ENCODE results near the gene RBFOX2. TPM values are rescaled to one million over a fixed set of nuclear protein-coding genes. Genes with fewer than 3 reads are reported as not detected.
A peak's percentile ranks its signal among the peaks of the same experiment; 100 is the strongest.

RBFOX2 gene
- total and polyA plus RNA-seq, 2 donors from 2014 or later = 17.2 to 68.6 TPM

DNA sequence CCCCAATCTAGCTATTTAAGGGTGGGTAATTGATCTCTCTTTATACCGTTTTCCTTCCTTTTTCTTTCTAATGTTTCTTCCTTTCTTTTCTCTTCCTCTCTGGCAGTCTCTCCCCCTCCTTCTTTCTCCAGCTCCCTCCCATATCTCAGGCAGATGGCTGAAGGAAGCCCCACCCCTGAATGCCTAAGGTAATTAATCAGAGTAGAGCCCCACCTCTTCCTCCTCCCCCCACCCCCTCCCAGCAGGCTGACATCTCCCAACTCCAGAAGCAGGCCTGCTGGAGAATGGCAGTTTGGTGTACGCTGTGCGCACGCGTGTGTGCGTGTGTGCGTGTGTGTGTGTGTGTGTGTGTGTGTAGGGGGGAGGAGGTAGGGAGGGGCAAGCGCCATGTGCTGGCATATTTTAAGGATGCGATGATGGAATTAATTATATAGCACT lies 188.3 kb downstream of the RBFOX2 start:
- peak overlapping the region; percentile 77 to 91 (median 85) for H3K4me3 ChIP-seq (ENCODE audit: low read length in 3 of 3)
- DNase-seq (peak; percentile 95 to 98 (median 96)), FAIRE-seq (no peak)
- H3K27ac ChIP-seq (ENCODE audit: low read depth in 2 of 2, low read length in 2 of 2) = peak overlapping the region; percentile 2 to 55
- H3K4me1 ChIP-seq (ENCODE audit: control insufficient read depth in 2 of 3, insufficient read depth in 2 of 3, low read depth in 1 of 3, low read length in 3 of 3) = peaks cover 9 to 18% (median 18%) of the 10 kb centered on the region in 3 donors
- H3K27me3 ChIP-seq (ENCODE audit: control insufficient read depth, insufficient read depth, low read length) = no peaks in the 10 kb centered on the region
- no peaks in the 10 kb centered on the region for H3K36me3 ChIP-seq (ENCODE audit: control insufficient read depth in 2 of 3, insufficient read depth in 3 of 3, low read length in 3 of 3)
- H3K9me3 ChIP-seq (ENCODE audit: control insufficient read depth in 2 of 3, insufficient read depth in 1 of 3, low read length in 3 of 3) = no peaks in the 10 kb centered on the region
- peak overlapping the region; percentile 50 to 80 (median 64) for H3K9ac ChIP-seq (ENCODE audit: low read length in 3 of 3)
- intact Hi-C loops (cut with DNase I) = no loop called here
- TF ChIP-seq CTCF (IDR thresholded peaks at IDR 0.05; ENCODE audit: borderline replicate concordance, extremely low read depth, insufficient read depth) = no peak

- Histone ChIP-seq H3K4me3 (ENCODE audit: low read length in 3 of 3) (peak overlapping the region; percentile 77 to 91 (median 85)), H3K27ac (ENCODE audit: low read depth in 2 of 2, low read length in 2 of 2) (peak overlapping the region; percentile 2 to 55), H3K36me3 (ENCODE audit: control insufficient read depth in 2 of 3, insufficient read depth in 3 of 3, low read length in 3 of 3) (no peaks in the 10 kb centered on the region), H3K9ac (ENCODE audit: low read length in 3 of 3) (peak overlapping the region; percentile 50 to 80 (median 64)), H3K4me1 (ENCODE audit: control insufficient read depth in 2 of 3, insufficient read depth in 2 of 3, low read depth in 1 of 3, low read length in 3 of 3) (peaks cover 9 to 21% (median 18%) of the 10 kb centered on the region in 3 donors), H3K9me3 (ENCODE audit: control insufficient read depth in 2 of 3, insufficient read depth in 1 of 3, low read length in 3 of 3) (no peaks in the 10 kb centered on the region), H3K27me3 (ENCODE audit: control insufficient read depth, insufficient read depth, low read length) (no peaks in the 10 kb centered on the region)
- intact Hi-C loops (cut with DNase I) = no loop called here
- peak in 2 of 5 donors; percentile 73 to 84 for DNase-seq
- no peak for TF ChIP-seq CTCF (IDR thresholded peaks at IDR 0.05; ENCODE audit: borderline replicate concordance, extremely low read depth, insufficient read depth)
- no peak for FAIRE-seq
These were observed 188.8 kb downstream of the RBFOX2 start for GRCh38 chr22:35839841-35840301.

DNA sequence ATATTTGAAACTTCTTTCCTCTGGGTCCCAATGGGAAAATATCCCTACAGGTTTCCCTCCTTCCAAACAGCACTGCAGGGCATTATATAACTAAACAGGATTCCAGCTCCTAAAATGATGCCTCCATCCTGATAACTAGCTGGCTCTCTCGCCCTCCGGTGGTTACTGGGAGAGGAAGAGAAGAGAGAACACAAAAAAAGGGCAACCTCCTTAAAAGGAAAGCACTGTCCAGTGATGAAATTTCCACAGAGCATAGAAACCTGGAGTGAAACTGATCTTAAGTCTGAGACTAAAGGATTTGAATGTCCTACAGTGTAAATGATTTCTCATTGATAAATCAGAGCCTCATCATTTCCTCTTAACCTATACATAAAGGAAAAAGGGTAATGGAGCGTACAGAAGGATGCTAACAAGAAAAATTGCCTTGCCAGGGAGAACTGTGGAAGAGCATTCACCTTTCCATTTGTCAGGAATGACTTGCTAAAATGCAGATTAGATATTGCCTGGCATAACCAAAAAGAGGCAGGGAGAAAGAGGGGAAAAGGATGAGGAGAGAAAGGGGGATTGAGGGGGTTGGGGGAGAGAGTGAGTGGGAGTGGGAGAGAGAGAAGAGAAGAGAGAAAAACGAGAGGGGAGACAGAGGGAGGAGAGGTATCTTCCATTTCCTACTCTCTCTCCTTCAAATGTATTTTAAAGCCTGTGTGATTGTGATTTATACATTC lies 189.6 kb downstream of the RBFOX2 start:
- DNase-seq (peak in 3 of 5 donors; percentile 26 to 84 (median 74)), FAIRE-seq (no peak)
- TF ChIP-seq CTCF (IDR thresholded peaks at IDR 0.05; ENCODE audit: borderline replicate concordance, extremely low read depth, insufficient read depth) = peak; percentile 39
- Histone ChIP-seq H3K9ac (ENCODE audit: low read length in 3 of 3) (peak overlapping the region; percentile 50 to 80 (median 64)), H3K27me3 (ENCODE audit: control insufficient read depth, insufficient read depth, low read length) (no peaks in the 10 kb centered on the region), H3K4me1 (ENCODE audit: control insufficient read depth in 2 of 3, insufficient read depth in 2 of 3, low read depth in 1 of 3, low read length in 3 of 3) (peaks cover 9 to 28% (median 20%) of the 10 kb centered on the region in 3 donors), H3K9me3 (ENCODE audit: control insufficient read depth in 2 of 3, insufficient read depth in 1 of 3, low read length in 3 of 3) (no peaks in the 10 kb centered on the region), H3K4me3 (ENCODE audit: low read length in 3 of 3) (peak overlapping the region; percentile 77 to 91 (median 85)), H3K27ac (ENCODE audit: low read depth in 2 of 2, low read length in 2 of 2) (peak overlapping the region in 1 of 2 donors; percentile 2), H3K36me3 (ENCODE audit: control insufficient read depth in 2 of 3, insufficient read depth in 3 of 3, low read length in 3 of 3) (no peaks in the 10 kb centered on the region)
- intact Hi-C loops (cut with DNase I) = no loop called here
